Lung microvascular endothelial cell (primary cell): ENCODE results near the gene NUP153. TPM values are rescaled to one million over a fixed set of nuclear protein-coding genes. Genes with fewer than 3 reads are reported as not detected.
A peak's percentile ranks its signal among the peaks of the same experiment; 100 is the strongest.
"Not testable (repeated sequence)": the region's sequence is repeated elsewhere in the genome, so short reads cannot be mapped to it uniquely, and the experiment has no call there.

Experiments used
- DNase-seq, 2 donors: peaks; one replicate each; pipeline versions ENCODE4 v3.0.0 to v3.0.0-alpha.2; 2010; ENCODE audit warnings: low read depth in 2 of 2
- total RNA-seq: library from RNA; depleted of rRNA; stranded (reverse); fragments of >200 nt; gene quantifications from 2 replicates; pipeline ENCODE4 v1.2.1, GENCODE V29; 2014

NUP153 gene
- total RNA-seq, 1 donor from 2014 or later = 22.2 TPM

- DNase-seq = no peak
Observed at GRCh38 chr6:17606606-17607005, 100.1 kb downstream of the NUP153 start.

- DNase-seq = no peak
Observed at GRCh38 chr6:17602888-17603287, 103.8 kb downstream of the NUP153 start.

GRCh38 chr6:17601386-17601703 is 105.4 kb downstream of the NUP153 start:
- peak; percentile 2 to 18 for DNase-seq

GRCh38 chr6:17600527-17601385 is 106.0 kb downstream of the NUP153 start:
- DNase-seq = peak; percentile 29 to 64

GRCh38 chr6:17599877-17600526 is 106.7 kb downstream of the NUP153 start, which contains the start of gene FAM8A1:
TSS of gene FAM8A1 (plus strand) at chr6:17600302. CDS start at chr6:17600410, 108 bp downstream.
- peak; percentile 89 to 95 for DNase-seq

- no peak for DNase-seq
Observed at GRCh38 chr6:17596085-17596484, 110.6 kb downstream of the NUP153 start.

- DNase-seq = no peak
Observed at GRCh38 chr6:17593246-17593645, 113.5 kb downstream of the NUP153 start.

- no peak for DNase-seq
Observed at GRCh38 chr6:17591287-17591686, 115.4 kb downstream of the NUP153 start.

GRCh38 chr6:17589406-17590096 is 117.2 kb downstream of the NUP153 start:
- peak in 1 of 2 donors; percentile 77 for DNase-seq

GRCh38 chr6:17588011-17588410 is 118.7 kb downstream of the NUP153 start:
- no peak for DNase-seq

GRCh38 chr6:17586623-17587022 is 120.1 kb downstream of the NUP153 start:
- not testable (repeated sequence) for DNase-seq

- no peak for DNase-seq
Observed at GRCh38 chr6:17585766-17586490, 120.8 kb downstream of the NUP153 start.

GRCh38 chr6:17584241-17584803 is 122.4 kb downstream of the NUP153 start:
- DNase-seq = peak; percentile 76 to 87

GRCh38 chr6:17583811-17584210 is 122.9 kb downstream of the NUP153 start:
- peak; percentile 16 to 85 for DNase-seq

- not testable (repeated sequence) for DNase-seq
Observed at GRCh38 chr6:17581282-17581681, 125.4 kb downstream of the NUP153 start.

GRCh38 chr6:17580518-17581048 is 126.1 kb downstream of the NUP153 start:
- DNase-seq = peak; percentile 38 to 46

- no peak for DNase-seq
Observed at GRCh38 chr6:17577059-17577458, 129.7 kb downstream of the NUP153 start.

GRCh38 chr6:17574866-17575560 is 131.7 kb downstream of the NUP153 start:
- no peak for DNase-seq

- DNase-seq = no peak
Observed at GRCh38 chr6:17565399-17565798, 141.3 kb downstream of the NUP153 start.
